A549 (cell line): ENCODE data around the gene RET.

Experiments used
- CTCF ChIP-seq: fragments of >200 bp; sonication (Bioruptor Twin); formaldehyde crosslinking; IDR thresholded peaks from 3 replicates; pipeline ENCODE4 v1.5.1; 2016
- JUNB ChIP-seq: fragments of >200 bp; sonication (Bioruptor Twin); formaldehyde crosslinking; IDR thresholded peaks from 2 replicates; pipeline ENCODE4 v1.6.1; 2016
- SMC3 ChIP-seq: fragments of >200 bp; sonication (Bioruptor Twin); formaldehyde crosslinking; IDR thresholded peaks from 3 replicates; pipeline ENCODE4 v1.6.1; 2018; ENCODE audit warnings: inconsistent platforms
- TP53 ChIP-seq: fragments of 250-450 bp; sonication (Bioruptor Pico); IDR thresholded peaks from 2 replicates; pipeline ENCODE4 v1.5.0; 2021; ENCODE audit warnings: mild to moderate bottlenecking, moderate library complexity
- USF2 ChIP-seq: fragments of 450-650 bp; IDR thresholded peaks from 2 replicates; pipeline ENCODE4 v1.6.1; 2014; ENCODE audit warnings: antibody characterized with exemption

- TF ChIP-seq TP53 (CRISPR knock-in tag) (no peak), CTCF (no peak), SMC3 (no peak), JUNB (no peak), USF2 (no peak)
These were observed 42.7 kb downstream of the RET start for GRCh38 chr10:43119416-43120115.
